K562 (cell line): ENCODE results near the gene ETHE1. TPM values are rescaled to one million over a fixed set of nuclear protein-coding genes. Genes with fewer than 3 reads are reported as not detected.

ENCODE experiments used
- CEBPG ChIP-seq, 3 experiments: fragments of 200-800 bp in 1 of 3; sonication (Bioruptor generic) in 1 of 3; sonication (generic) in 1 of 3; formaldehyde crosslinking in 1 of 3; IDR thresholded peaks in 2 of 3; conservative IDR thresholded peaks in 1 of 3; 2 replicates each; pipeline versions ENCODE4 v1.6.1 to v1.8.0; 2016 to 2022; ENCODE audit warnings: missing compliant biosample characterization in 2 of 3, missing genetic modification characterization in 2 of 3, mild to moderate bottlenecking in 1 of 3, missing genetic modification reagents in 1 of 3
- EHMT2 ChIP-seq: fragments of 450-650 bp; IDR thresholded peaks from 2 replicates; pipeline ENCODE4 v1.6.1; 2018; ENCODE audit warnings: antibody characterized with exemption
- ETS1 ChIP-seq: conservative IDR thresholded peaks from 2 replicates; pipeline ENCODE4 v1.6.1; 2011; ENCODE audit warnings: low read depth, mild to moderate bottlenecking, low read length; ENCODE audit not compliant: control insufficient read depth
- GTF2B ChIP-seq: IDR thresholded peaks from 2 replicates; pipeline ENCODE4 v1.6.1; 2011; ENCODE audit not compliant: insufficient read length; ENCODE audit errors: extremely low read depth
- HDAC1 ChIP-seq, 2 experiments: fragments of 450-650 bp; IDR thresholded peaks; 2 replicates each; pipeline ENCODE4 v1.6.1; 2016 to 2017; ENCODE audit warnings: inconsistent platforms in 1 of 2, mild to moderate bottlenecking in 1 of 2, moderate library complexity in 1 of 2
- MYC ChIP-seq, 2 experiments: fragments of 250-450 bp in 1 of 2; sonication (Bioruptor Pico) in 1 of 2; IDR thresholded peaks; 2 replicates each; pipeline versions ENCODE4 v1.5.1 to v1.6.1; 2012 to 2021; ENCODE audit warnings: low read depth in 2 of 2, borderline replicate concordance in 1 of 2, improper control_type of control experiment in 1 of 2, low read length in 1 of 2, mild to moderate bottlenecking in 1 of 2, moderate library complexity in 1 of 2
- PTBP1 ChIP-seq: fragments of 200-400 bp; formaldehyde crosslinking; IDR thresholded peaks from 2 replicates; pipeline ENCODE4 v1.6.1; 2017; ENCODE audit warnings: low read depth, low read length
- RBBP5 ChIP-seq: fragments of 200-600 bp; sonication (generic); IDR thresholded peaks from 2 replicates; pipeline ENCODE4 v1.6.1; 2012; ENCODE audit warnings: borderline replicate concordance, mild to moderate bottlenecking, low read length, control low read depth, inconsistent platforms; ENCODE audit not compliant: insufficient read depth, poor library complexity, severe bottlenecking
- SPI1 ChIP-seq: IDR thresholded peaks from 2 replicates; pipeline ENCODE4 v1.6.1; 2011; ENCODE audit warnings: low read depth, low read length, control low read depth, borderline replicate concordance
- SRF ChIP-seq, 2 experiments: fragments of 250-450, 450-650 bp in 1 of 2; sonication (Bioruptor Pico) in 1 of 2; sonication (generic) in 1 of 2; formaldehyde crosslinking; IDR thresholded peaks; 2 replicates each; pipeline versions ENCODE4 v1.5.0 to v1.5.1; 2020 to 2022; ENCODE audit warnings: mild to moderate bottlenecking in 1 of 2, missing genetic modification reagents in 1 of 2
- ZNF12 ChIP-seq: sonication (generic); formaldehyde crosslinking; IDR thresholded peaks from 2 replicates; pipeline ENCODE4 v1.4.0; 2020; ENCODE audit warnings: mild to moderate bottlenecking, missing genetic modification reagents
- ZNF274 ChIP-seq: IDR thresholded peaks from 2 replicates; pipeline ENCODE4 v1.6.1; 2011; ENCODE audit warnings: low read depth, mild to moderate bottlenecking, low read length, moderate library complexity, borderline replicate concordance
- ZNF586 ChIP-seq: fragments of 450-650 bp; formaldehyde crosslinking; conservative IDR thresholded peaks from 2 replicates; pipeline ENCODE4 v1.4.0; 2020; ENCODE audit warnings: mild to moderate bottlenecking, moderate library complexity
- polyA plus RNA-seq, 8 experiments: library from polyadenylated mRNA; depleted of rRNA in 4 of 8; stranded (reverse) in 5 of 8; unstranded in 3 of 8; fragments of >200 nt; fragmentation: Nextera tagmentation in 2 of 8; fragmentation: Illumina TruSeq in 1 of 8; extraction: Ambion mirVana in 2 of 8; extraction: Trizol in 1 of 8; gene quantifications; 2 replicates each; pipeline versions ENCODE4 v1.2.1 to v1.2.3, GENCODE V29; 2011 to 2014; ENCODE audit warnings: inconsistent platforms in 1 of 8, missing spikeins in 1 of 8
- total RNA-seq, 7 experiments: library from RNA; depleted of rRNA in 6 of 7; stranded (reverse); fragments of >200 nt in 6 of 7; fragmentation: Illumina TruSeq in 2 of 7; extraction: Trizol in 2 of 7; gene quantifications; 2 replicates each; pipeline versions ENCODE4 v1.2.1 to v1.2.3, GENCODE V29; 2011 to 2021; ENCODE audit warnings: low replicate concordance in 1 of 7
- TF ChIP-seq, protein P1 (sequence below): fragments of 450-650 bp; IDR thresholded peaks from 2 replicates; pipeline ENCODE4 v1.6.1; 2016; ENCODE audit warnings: borderline replicate concordance
- TF ChIP-seq, protein P2 (sequence below): fragments of 450-650 bp; formaldehyde crosslinking; IDR thresholded peaks from 2 replicates; pipeline ENCODE4 v1.4.0; 2020; ENCODE audit warnings: mild to moderate bottlenecking, moderate library complexity
- TF ChIP-seq, protein P3 (sequence below): fragments of 450-650 bp; formaldehyde crosslinking; IDR thresholded peaks from 2 replicates; pipeline ENCODE4 v1.4.0; 2020; ENCODE audit warnings: mild to moderate bottlenecking
- TF ChIP-seq, protein P4 (sequence below): fragments of 450-650 bp; formaldehyde crosslinking; IDR thresholded peaks from 2 replicates; pipeline ENCODE4 v1.4.0; 2022; ENCODE audit warnings: missing genetic modification characterization

ETHE1 gene
- total and polyA plus RNA-seq, 9 of the 15 experiments (the other 6 are each of a cell fraction or from before 2014, with no cell fraction given): 2.9 to 21.0 (median 10.2) TPM

GRCh38 chr19:43463381-43464133, 63.4 kb downstream of the ETHE1 start (continued):
- no peak for TF ChIP-seq SPI1
- TF ChIP-seq EHMT2: no peak
- no peak for TF ChIP-seq SRF (CRISPR knock-in tag; IDR thresholded peaks at IDR 0.05)
- no peak for TF ChIP-seq GTF2B
- TF ChIP-seq CEBPG (CRISPR knock-in tag; IDR thresholded peaks at IDR 0.05): no peak
- TF ChIP-seq CEBPG (tag; conservative IDR thresholded peaks at IDR 0.05 in 1 of 2, IDR thresholded peaks at IDR 0.05 in 1 of 2): no peak
- TF ChIP-seq ZNF12 (CRISPR knock-in tag): no peak
- peak; percentile 11; the same call in 1 of the 2 replicates for TF ChIP-seq MYC (IDR thresholded peaks at IDR 0.05; ENCODE audit: low read depth, low read length)
- no peak for TF ChIP-seq MYC (CRISPR knock-in tag; IDR thresholded peaks at IDR 0.05; ENCODE audit: borderline replicate concordance, low read depth)
- TF ChIP-seq ETS1: 0 out of 2 replicates have a peak, but pooled peaks have one; percentile 30
- peak in 1 of 2 experiments; percentile 41; a peak in 2 of 4 replicates for TF ChIP-seq HDAC1 (IDR thresholded peaks at IDR 0.05)
- TF ChIP-seq PTBP1: no peak
- TF ChIP-seq, protein P1, sequence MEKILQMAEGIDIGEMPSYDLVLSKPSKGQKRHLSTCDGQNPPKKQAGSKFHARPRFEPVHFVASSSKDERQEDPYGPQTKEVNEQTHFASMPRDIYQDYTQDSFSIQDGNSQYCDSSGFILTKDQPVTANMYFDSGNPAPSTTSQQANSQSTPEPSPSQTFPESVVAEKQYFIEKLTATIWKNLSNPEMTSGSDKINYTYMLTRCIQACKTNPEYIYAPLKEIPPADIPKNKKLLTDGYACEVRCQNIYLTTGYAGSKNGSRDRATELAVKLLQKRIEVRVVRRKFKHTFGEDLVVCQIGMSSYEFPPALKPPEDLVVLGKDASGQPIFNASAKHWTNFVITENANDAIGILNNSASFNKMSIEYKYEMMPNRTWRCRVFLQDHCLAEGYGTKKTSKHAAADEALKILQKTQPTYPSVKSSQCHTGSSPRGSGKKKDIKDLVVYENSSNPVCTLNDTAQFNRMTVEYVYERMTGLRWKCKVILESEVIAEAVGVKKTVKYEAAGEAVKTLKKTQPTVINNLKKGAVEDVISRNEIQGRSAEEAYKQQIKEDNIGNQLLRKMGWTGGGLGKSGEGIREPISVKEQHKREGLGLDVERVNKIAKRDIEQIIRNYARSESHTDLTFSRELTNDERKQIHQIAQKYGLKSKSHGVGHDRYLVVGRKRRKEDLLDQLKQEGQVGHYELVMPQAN: 0 out of 2 replicates have a peak, but pooled peaks have one; percentile 13
- no peak for TF ChIP-seq ZNF274
- peak; percentile 25 for TF ChIP-seq RBBP5
- TF ChIP-seq, protein P2, sequence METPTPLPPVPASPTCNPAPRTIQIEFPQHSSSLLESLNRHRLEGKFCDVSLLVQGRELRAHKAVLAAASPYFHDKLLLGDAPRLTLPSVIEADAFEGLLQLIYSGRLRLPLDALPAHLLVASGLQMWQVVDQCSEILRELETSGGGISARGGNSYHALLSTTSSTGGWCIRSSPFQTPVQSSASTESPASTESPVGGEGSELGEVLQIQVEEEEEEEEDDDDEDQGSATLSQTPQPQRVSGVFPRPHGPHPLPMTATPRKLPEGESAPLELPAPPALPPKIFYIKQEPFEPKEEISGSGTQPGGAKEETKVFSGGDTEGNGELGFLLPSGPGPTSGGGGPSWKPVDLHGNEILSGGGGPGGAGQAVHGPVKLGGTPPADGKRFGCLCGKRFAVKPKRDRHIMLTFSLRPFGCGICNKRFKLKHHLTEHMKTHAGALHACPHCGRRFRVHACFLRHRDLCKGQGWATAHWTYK: no peak
- TF ChIP-seq, protein P3, sequence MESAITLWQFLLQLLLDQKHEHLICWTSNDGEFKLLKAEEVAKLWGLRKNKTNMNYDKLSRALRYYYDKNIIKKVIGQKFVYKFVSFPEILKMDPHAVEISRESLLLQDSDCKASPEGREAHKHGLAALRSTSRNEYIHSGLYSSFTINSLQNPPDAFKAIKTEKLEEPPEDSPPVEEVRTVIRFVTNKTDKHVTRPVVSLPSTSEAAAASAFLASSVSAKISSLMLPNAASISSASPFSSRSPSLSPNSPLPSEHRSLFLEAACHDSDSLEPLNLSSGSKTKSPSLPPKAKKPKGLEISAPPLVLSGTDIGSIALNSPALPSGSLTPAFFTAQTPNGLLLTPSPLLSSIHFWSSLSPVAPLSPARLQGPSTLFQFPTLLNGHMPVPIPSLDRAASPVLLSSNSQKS (CRISPR knock-in tag): no peak
- TF ChIP-seq, protein P4, sequence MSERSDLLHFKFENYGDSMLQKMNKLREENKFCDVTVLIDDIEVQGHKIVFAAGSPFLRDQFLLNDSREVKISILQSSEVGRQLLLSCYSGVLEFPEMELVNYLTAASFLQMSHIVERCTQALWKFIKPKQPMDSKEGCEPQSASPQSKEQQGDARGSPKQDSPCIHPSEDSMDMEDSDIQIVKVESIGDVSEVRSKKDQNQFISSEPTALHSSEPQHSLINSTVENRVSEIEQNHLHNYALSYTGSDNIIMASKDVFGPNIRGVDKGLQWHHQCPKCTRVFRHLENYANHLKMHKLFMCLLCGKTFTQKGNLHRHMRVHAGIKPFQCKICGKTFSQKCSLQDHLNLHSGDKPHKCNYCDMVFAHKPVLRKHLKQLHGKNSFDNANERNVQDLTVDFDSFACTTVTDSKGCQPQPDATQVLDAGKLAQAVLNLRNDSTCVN (CRISPR knock-in tag): no peak
- no peak for TF ChIP-seq ZNF586 (CRISPR knock-in tag)
